ENCODE data around the gene PXMP4. TPM values are rescaled to one million over a fixed set of nuclear protein-coding genes. Genes with fewer than 3 reads are reported as not detected.

Gene PXMP4, protein sequence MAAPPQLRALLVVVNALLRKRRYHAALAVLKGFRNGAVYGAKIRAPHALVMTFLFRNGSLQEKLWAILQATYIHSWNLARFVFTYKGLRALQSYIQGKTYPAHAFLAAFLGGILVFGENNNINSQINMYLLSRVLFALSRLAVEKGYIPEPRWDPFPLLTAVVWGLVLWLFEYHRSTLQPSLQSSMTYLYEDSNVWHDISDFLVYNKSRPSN
- 10 to 100 TPM; 13.2 to 18.1 TPM for total RNA-seq

DNA sequence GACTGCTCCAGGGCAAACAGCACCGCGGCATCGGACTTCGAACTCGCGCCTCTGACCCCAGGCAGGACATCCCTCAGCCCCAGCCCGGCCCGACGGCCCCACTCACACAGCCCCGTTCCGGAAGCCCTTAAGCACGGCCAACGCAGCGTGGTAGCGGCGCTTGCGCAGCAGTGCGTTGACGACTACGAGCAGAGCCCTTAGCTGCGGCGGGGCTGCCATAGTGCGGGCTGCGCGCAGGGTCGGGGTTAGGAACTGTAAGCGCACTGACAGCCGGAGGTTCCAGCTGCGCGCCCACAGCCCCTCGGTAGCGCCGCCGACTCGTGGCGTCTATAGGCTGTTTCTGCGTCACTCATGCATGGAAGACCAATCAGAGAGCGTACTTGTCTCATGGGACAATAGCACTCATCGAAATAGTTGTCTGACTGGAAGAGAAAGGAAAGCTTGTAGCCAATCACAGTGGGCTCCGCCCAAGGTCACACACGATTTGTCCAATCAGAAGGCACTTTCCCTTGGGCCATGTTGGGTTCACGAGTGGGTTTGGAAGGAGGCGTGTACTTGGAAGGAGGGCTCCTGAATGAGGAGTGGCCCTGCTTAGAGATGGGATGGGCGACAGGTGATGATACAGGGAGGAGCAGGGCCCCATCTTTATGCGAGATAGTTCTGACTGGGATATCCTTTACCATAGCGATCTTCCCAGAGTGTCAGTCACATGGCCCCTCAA is at the start of gene PXMP4:
PXMP4 (minus strand) TSS at position 322 of the 721 bp plus-strand sequence; CDS start at position 219, 103 bp downstream.
- H3K27ac ChIP-seq, result peak within 1 kb of the TSS; percentile 30
- peak within 1 kb of the TSS; percentile 86 to 93 for H3K9ac ChIP-seq (ENCODE audit: low read depth in 2 of 2, low read length in 2 of 2)
- intact Hi-C loops (cut with DNase I), result no loop called here
- no peaks in the 10 kb centered on the region for H3K27me3 ChIP-seq
- no peaks in the 10 kb centered on the region for H3K36me3 ChIP-seq
- peak; percentile 94 for DNase-seq
- no peaks in the 10 kb centered on the region for H3K9me3 ChIP-seq
- H3K4me3 ChIP-seq, result peak within 1 kb of the TSS; percentile 77
- TF ChIP-seq, protein P1, sequence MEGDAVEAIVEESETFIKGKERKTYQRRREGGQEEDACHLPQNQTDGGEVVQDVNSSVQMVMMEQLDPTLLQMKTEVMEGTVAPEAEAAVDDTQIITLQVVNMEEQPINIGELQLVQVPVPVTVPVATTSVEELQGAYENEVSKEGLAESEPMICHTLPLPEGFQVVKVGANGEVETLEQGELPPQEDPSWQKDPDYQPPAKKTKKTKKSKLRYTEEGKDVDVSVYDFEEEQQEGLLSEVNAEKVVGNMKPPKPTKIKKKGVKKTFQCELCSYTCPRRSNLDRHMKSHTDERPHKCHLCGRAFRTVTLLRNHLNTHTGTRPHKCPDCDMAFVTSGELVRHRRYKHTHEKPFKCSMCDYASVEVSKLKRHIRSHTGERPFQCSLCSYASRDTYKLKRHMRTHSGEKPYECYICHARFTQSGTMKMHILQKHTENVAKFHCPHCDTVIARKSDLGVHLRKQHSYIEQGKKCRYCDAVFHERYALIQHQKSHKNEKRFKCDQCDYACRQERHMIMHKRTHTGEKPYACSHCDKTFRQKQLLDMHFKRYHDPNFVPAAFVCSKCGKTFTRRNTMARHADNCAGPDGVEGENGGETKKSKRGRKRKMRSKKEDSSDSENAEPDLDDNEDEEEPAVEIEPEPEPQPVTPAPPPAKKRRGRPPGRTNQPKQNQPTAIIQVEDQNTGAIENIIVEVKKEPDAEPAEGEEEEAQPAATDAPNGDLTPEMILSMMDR (IDR thresholded peaks at IDR 0.05), result no peak
- no peaks in the 10 kb centered on the region for H3K4me1 ChIP-seq

DNA sequence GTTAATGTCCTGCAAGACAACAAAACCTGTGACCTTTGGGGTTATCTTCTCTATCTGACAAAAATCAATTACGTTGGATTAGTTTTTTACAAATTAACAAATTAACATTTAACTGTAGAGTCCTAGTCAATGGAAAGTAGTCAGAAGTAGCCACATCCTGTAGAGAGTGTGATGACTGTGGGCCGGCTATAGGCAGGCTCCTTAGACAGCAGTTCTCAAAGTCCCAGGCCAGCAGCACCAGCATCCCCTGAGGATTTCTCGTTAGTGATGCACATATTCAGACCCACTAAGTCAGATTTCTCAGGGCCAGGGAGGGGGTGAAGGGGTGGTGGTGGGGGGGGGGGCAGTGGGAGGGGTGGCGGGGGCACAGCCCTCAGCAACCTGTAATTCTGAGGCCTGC is 48.9 kb upstream of the PXMP4 start:
- H3K4me1 ChIP-seq, result no peaks in the 10 kb centered on the region
- no peaks in the 10 kb centered on the region for H3K9me3 ChIP-seq
- no peak overlapping the region for H3K4me3 ChIP-seq
- no peak overlapping the region for H3K9ac ChIP-seq (ENCODE audit: low read depth in 2 of 2, low read length in 2 of 2)
- TF ChIP-seq, protein P1 (IDR thresholded peaks at IDR 0.05), result no peak
- intact Hi-C loops (cut with DNase I), result no loop called here
- no peaks in the 10 kb centered on the region for H3K27me3 ChIP-seq
- no peak for DNase-seq
- H3K27ac ChIP-seq, result no peak overlapping the region
- H3K36me3 ChIP-seq, result no peaks in the 10 kb centered on the region

DNA sequence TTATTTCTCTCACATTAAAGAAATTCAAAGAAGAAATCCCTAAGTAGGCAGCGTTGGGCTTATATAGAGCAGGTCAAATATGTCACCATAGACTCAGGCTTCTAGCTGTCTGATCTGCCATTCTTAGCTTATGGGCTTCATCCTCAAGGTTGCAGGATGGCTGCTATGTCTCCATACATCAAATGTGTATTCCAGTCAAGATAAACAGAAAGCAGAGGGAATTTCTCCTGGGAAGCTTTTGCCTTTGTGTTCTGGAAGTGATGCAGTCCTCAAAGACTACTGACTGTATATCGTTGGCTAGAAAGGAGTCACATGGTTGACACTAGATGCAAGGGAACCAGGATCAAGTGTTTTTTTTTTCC is 47.6 kb upstream of the PXMP4 start:
- Histone ChIP-seq H3K9ac (ENCODE audit: low read depth in 2 of 2, low read length in 2 of 2) (no peak overlapping the region), H3K27me3 (no peaks in the 10 kb centered on the region), H3K4me3 (no peak overlapping the region), H3K9me3 (no peaks in the 10 kb centered on the region), H3K27ac (no peak overlapping the region), H3K4me1 (no peaks in the 10 kb centered on the region), H3K36me3 (no peaks in the 10 kb centered on the region)
- TF ChIP-seq, protein P1 (IDR thresholded peaks at IDR 0.05), result no peak
- intact Hi-C loops (cut with DNase I), result no loop called here
- DNase-seq, result no peak

DNA sequence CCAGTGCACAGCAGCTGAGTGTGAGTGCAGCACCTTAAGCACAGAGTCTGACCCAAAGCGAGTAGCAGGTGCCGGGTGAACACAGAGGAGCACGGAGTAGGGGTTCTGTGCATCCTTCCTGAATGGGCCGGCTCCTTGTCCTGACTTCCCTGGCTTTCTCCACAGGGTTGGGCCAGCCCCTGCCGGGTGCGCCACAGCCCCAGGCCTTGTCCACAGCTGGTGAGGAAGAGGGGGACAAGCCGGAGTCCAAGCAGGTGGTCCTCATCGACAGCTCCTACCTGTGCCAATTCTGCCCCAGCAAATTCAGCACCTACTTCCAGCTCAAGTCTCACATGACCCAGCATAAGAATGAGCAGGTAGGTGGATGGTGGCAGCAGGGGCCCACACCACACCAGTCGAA is 46.6 kb upstream of the PXMP4 start:
- H3K9ac ChIP-seq (ENCODE audit: low read depth in 2 of 2, low read length in 2 of 2), result no peak overlapping the region
- H3K36me3 ChIP-seq, result no peaks in the 10 kb centered on the region
- intact Hi-C loops (cut with DNase I), result no loop called here
- H3K9me3 ChIP-seq, result no peaks in the 10 kb centered on the region
- H3K27me3 ChIP-seq, result no peaks in the 10 kb centered on the region
- no peaks in the 10 kb centered on the region for H3K4me1 ChIP-seq
- DNase-seq, result no peak
- no peak overlapping the region for H3K27ac ChIP-seq
- no peak overlapping the region for H3K4me3 ChIP-seq
- TF ChIP-seq, protein P1 (IDR thresholded peaks at IDR 0.05), result no peak

DNA sequence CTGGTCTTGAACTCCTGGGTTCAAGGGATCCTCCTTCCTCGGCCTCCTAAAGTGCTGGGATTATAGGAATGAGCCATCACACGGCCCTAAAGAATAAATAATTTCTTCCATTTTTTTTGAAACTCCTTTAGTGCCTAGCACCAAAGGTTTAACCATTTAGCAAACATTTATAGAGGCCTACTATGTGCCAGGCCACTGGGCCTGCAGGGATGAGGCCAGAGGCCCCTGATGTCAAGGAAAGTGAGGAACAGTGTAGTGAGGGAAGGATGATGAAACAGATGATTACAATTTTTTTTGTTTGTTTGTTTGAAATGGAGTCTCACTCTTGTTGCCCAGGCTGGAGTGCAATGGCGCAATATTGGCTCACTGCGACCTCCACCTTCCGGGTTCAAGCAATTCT is 45.5 kb upstream of the PXMP4 start:
- no peaks in the 10 kb centered on the region for H3K27me3 ChIP-seq
- H3K4me3 ChIP-seq, result no peak overlapping the region
- TF ChIP-seq, protein P1 (IDR thresholded peaks at IDR 0.05), result no peak
- H3K4me1 ChIP-seq, result no peaks in the 10 kb centered on the region
- H3K36me3 ChIP-seq, result no peaks in the 10 kb centered on the region
- no peak overlapping the region for H3K9ac ChIP-seq (ENCODE audit: low read depth in 2 of 2, low read length in 2 of 2)
- no peak for DNase-seq
- no peaks in the 10 kb centered on the region for H3K9me3 ChIP-seq
- intact Hi-C loops (cut with DNase I), result no loop called here
- no peak overlapping the region for H3K27ac ChIP-seq
